H9 (cell line): Measurements from ENCODE around the gene MBD3L2. TPM values are rescaled to one million over a fixed set of nuclear protein-coding genes. Genes with fewer than 3 reads are reported as not detected.

Source experiments
- DNase-seq: peaks from one replicate; pipeline ENCODE4 v3.0.0-alpha.2; 2017
- H2AFZ ChIP-seq: one replicate; pipeline ENCODE4 v1.6.1; 2013; ENCODE audit warnings: mild to moderate bottlenecking, low read length, control low read depth, moderate library complexity
- H2AK5ac ChIP-seq: 2 replicates; pipeline ENCODE4 v1.6.1; 2013; ENCODE audit warnings: low read length, control low read depth, mixed read lengths; ENCODE audit not compliant: insufficient read length
- H2BK120ac ChIP-seq: one replicate; pipeline ENCODE4 v1.6.1; 2013; ENCODE audit warnings: low read depth, mild to moderate bottlenecking, low read length, control low read depth, inconsistent platforms; ENCODE audit not compliant: poor library complexity, severe bottlenecking
- H2BK12ac ChIP-seq: 2 replicates; pipeline ENCODE4 v1.6.1; 2013; ENCODE audit warnings: low read length, control low read depth, mixed read lengths, low read depth; ENCODE audit not compliant: insufficient read length
- H2BK15ac ChIP-seq: 2 replicates; pipeline ENCODE4 v1.6.1; 2013; ENCODE audit warnings: low read depth, low read length, control low read depth
- H2BK20ac ChIP-seq: one replicate; pipeline ENCODE4 v1.6.1; 2013; ENCODE audit warnings: low read depth, mild to moderate bottlenecking, low read length, control low read depth, inconsistent platforms; ENCODE audit not compliant: poor library complexity, severe bottlenecking
- H2BK5ac ChIP-seq: 2 replicates; pipeline ENCODE4 v1.6.1; 2013; ENCODE audit warnings: low read length, control low read depth, mixed read lengths; ENCODE audit not compliant: insufficient read length
- H3K14ac ChIP-seq: 2 replicates; pipeline ENCODE4 v1.6.1; 2013; ENCODE audit warnings: low read length, control low read depth; ENCODE audit not compliant: insufficient read depth
- H3K18ac ChIP-seq: 2 replicates; pipeline ENCODE4 v1.6.1; 2013; ENCODE audit warnings: low read depth, mild to moderate bottlenecking, mixed read lengths, low read length, control low read depth; ENCODE audit not compliant: insufficient read length
- H3K23ac ChIP-seq: 2 replicates; pipeline ENCODE4 v1.6.1; 2013; ENCODE audit warnings: low read length, control low read depth, mixed read lengths, low read depth; ENCODE audit not compliant: insufficient read length
- H3K23me2 ChIP-seq: 2 replicates; pipeline ENCODE4 v1.6.1; 2013; ENCODE audit warnings: low read depth, mild to moderate bottlenecking, mixed read lengths, low read length, control low read depth; ENCODE audit not compliant: insufficient read length, poor library complexity, severe bottlenecking
- H3K27ac ChIP-seq: 2 replicates; pipeline ENCODE4 v1.5.1; 2013; ENCODE audit warnings: low read length, control low read depth, mixed read lengths, low read depth; ENCODE audit not compliant: insufficient read length
- H3K27me3 ChIP-seq: 2 replicates; pipeline ENCODE4 v1.6.1; 2013; ENCODE audit warnings: low read length, control low read depth, inconsistent platforms; ENCODE audit not compliant: insufficient read depth
- H3K4ac ChIP-seq: 2 replicates; pipeline ENCODE4 v1.6.1; 2013; ENCODE audit warnings: low read depth, mild to moderate bottlenecking, control low read depth, inconsistent platforms, low read length, moderate library complexity
- H3K4me1 ChIP-seq: 2 replicates; pipeline ENCODE4 v1.6.1; 2013; ENCODE audit warnings: low read length, control low read depth, inconsistent platforms; ENCODE audit not compliant: insufficient read depth
- H3K4me2 ChIP-seq: 2 replicates; pipeline ENCODE4 v1.6.1; 2013; ENCODE audit warnings: low read length, control low read depth, mixed read lengths; ENCODE audit not compliant: insufficient read length, insufficient read depth
- H3K56ac ChIP-seq: 2 replicates; pipeline ENCODE4 v1.6.1; 2013; ENCODE audit warnings: low read depth, mild to moderate bottlenecking, mixed read lengths, low read length, control low read depth; ENCODE audit not compliant: insufficient read length
- H3K79me1 ChIP-seq: 2 replicates; pipeline ENCODE4 v1.6.1; 2013; ENCODE audit warnings: low read depth, mild to moderate bottlenecking, moderate library complexity, low read length, control low read depth, inconsistent platforms; ENCODE audit not compliant: insufficient read depth, poor library complexity, severe bottlenecking
- H3K79me2 ChIP-seq: 2 replicates; pipeline ENCODE4 v1.6.1; 2013; ENCODE audit warnings: low read length, control low read depth, inconsistent platforms; ENCODE audit not compliant: insufficient read depth
- H3K9ac ChIP-seq: 2 replicates; pipeline ENCODE4 v1.6.1; 2013; ENCODE audit warnings: low read length, control low read depth, mixed read lengths; ENCODE audit not compliant: insufficient read length; ENCODE audit errors: extremely low read depth
- H3K9me3 ChIP-seq: one replicate; pipeline ENCODE4 v1.6.1; 2013; ENCODE audit warnings: low read depth, low read length, inconsistent platforms; ENCODE audit not compliant: control insufficient read depth
- H3T11ph ChIP-seq: one replicate; pipeline ENCODE4 v1.6.1; 2013; ENCODE audit warnings: mild to moderate bottlenecking, low read length, control low read depth, inconsistent platforms
- H4K20me1 ChIP-seq: one replicate; pipeline ENCODE4 v1.6.1; 2013; ENCODE audit not compliant: control insufficient read depth, insufficient read length, insufficient read depth
- H4K5ac ChIP-seq: 2 replicates; pipeline ENCODE4 v1.6.1; 2013; ENCODE audit warnings: low read depth, mild to moderate bottlenecking, mixed read lengths, low read length, control low read depth; ENCODE audit not compliant: insufficient read length
- H4K8ac ChIP-seq: replicated peaks from 2 replicates; pipeline ENCODE4 v1.6.1; 2013; ENCODE audit warnings: low read length, control low read depth, mixed read lengths, low read depth; ENCODE audit not compliant: insufficient read length
- H4K91ac ChIP-seq: 2 replicates; pipeline ENCODE4 v1.6.1; 2013; ENCODE audit warnings: low read depth, mild to moderate bottlenecking, moderate library complexity, mixed read lengths, low read length, control low read depth; ENCODE audit not compliant: insufficient read length
- H3K27ac Mint-ChIP-seq, 3 experiments: 2 replicates in 2 of 3; 3 replicates in 1 of 3; pipeline ENCODE4 v1.8.0; 2020 to 2021; ENCODE audit warnings: mixed read lengths in 3 of 3, mild to moderate bottlenecking in 1 of 3, moderate library complexity in 1 of 3
- H3K27me3 Mint-ChIP-seq: 2 replicates; pipeline ENCODE4 v1.8.0; 2021; ENCODE audit warnings: low read depth, mild to moderate bottlenecking, moderate library complexity, mixed read lengths
- H3K36me3 Mint-ChIP-seq, 3 experiments: 2 replicates in 2 of 3; 3 replicates in 1 of 3; pipeline ENCODE4 v1.8.0; 2020 to 2021; ENCODE audit warnings: low read depth in 3 of 3, mixed read lengths in 3 of 3; ENCODE audit not compliant: insufficient read depth in 1 of 3
- H3K4me1 Mint-ChIP-seq, 2 experiments: 2 replicates each; pipeline ENCODE4 v1.8.0; 2020; ENCODE audit warnings: mixed read lengths in 2 of 2
- H3K4me3 Mint-ChIP-seq, 2 experiments: 2 replicates in 1 of 2; 3 replicates in 1 of 2; pipeline ENCODE4 v1.8.0; 2020 to 2021; ENCODE audit warnings: mild to moderate bottlenecking in 2 of 2, mixed read lengths in 2 of 2, moderate library complexity in 1 of 2
- H3K9me3 Mint-ChIP-seq, 2 experiments: 2 replicates in 1 of 2; 3 replicates in 1 of 2; pipeline ENCODE4 v1.8.0; 2020; ENCODE audit warnings: mild to moderate bottlenecking in 2 of 2, mixed read lengths in 2 of 2, moderate library complexity in 1 of 2
- WGBS: extraction: QIAGEN DNeasy Blood & Tissue Kit; methylation state at CpG from one replicate; pipeline ENCODE4 v1.1.7; 2013; ENCODE audit warnings: missing lambda C conversion rate, low lambda C conversion rate, mixed read lengths; ENCODE audit not compliant: insufficient read length; ENCODE audit errors: extremely low coverage; 5-methylcytosine and 5-hydroxymethylcytosine counted together
- total RNA-seq: library from RNA; stranded (reverse); gene quantifications from 2 replicates; pipeline ENCODE4 v1.2.1, GENCODE V29; 2021
- TF ChIP-seq, protein P1 (sequence below): fragments of 200-600 bp; sonication (generic); conservative IDR thresholded peaks from 3 replicates; pipeline ENCODE4 v1.8.0; 2021; ENCODE audit warnings: antibody characterized with exemption, mild to moderate bottlenecking

MBD3L2 gene
- total RNA-seq, 1 experiment from 2014 or later = not detected

- H3K4ac ChIP-seq = no peak overlapping the region
- WGBS = no CpG with 5 or more reads among the region's 2 CpGs
- H4K91ac ChIP-seq = no peak overlapping the region
- H4K8ac ChIP-seq = no peak overlapping the region
- Mint-ChIP-seq H3K36me3 (peaks cover 95 to 97% (median 96%) of the 10 kb centered on the region in 3 experiments), H3K27me3 (no peaks in the 10 kb centered on the region; the same call in 1 of the 2 replicates), H3K4me3 (no peak overlapping the region), H3K4me1 (no peaks in the 10 kb centered on the region), H3K9me3 (peaks cover 65 to 71% of the 10 kb centered on the region in 2 experiments), H3K27ac (no peak overlapping the region)
- no peak overlapping the region for H4K5ac ChIP-seq
- H2AK5ac ChIP-seq = no peak overlapping the region
- no peak for DNase-seq
- H3K27me3 ChIP-seq = no peaks in the 10 kb centered on the region
- H3K56ac ChIP-seq = no peak overlapping the region
- H3K27ac ChIP-seq = no peak overlapping the region
- H3K79me1 ChIP-seq = no peaks in the 10 kb centered on the region
- no peak overlapping the region for H3K18ac ChIP-seq
- no peak overlapping the region for H2BK120ac ChIP-seq
- H4K20me1 ChIP-seq = no peaks in the 10 kb centered on the region
- H3K14ac ChIP-seq = no peak overlapping the region
- no peak overlapping the region for H3K23ac ChIP-seq
- H3K9ac ChIP-seq = no peak overlapping the region
- no peak overlapping the region for H3K4me2 ChIP-seq
- H3K9me3 ChIP-seq = peaks cover 62% of the 10 kb centered on the region
- no peaks in the 10 kb centered on the region for H3K23me2 ChIP-seq
- H2AFZ ChIP-seq = no peak overlapping the region
- no peak overlapping the region for H2BK5ac ChIP-seq
- H2BK12ac ChIP-seq = no peak overlapping the region
- H3K4me1 ChIP-seq = no peaks in the 10 kb centered on the region
- no peaks in the 10 kb centered on the region for H3K79me2 ChIP-seq
- H2BK15ac ChIP-seq = no peak overlapping the region
- H2BK20ac ChIP-seq = no peak overlapping the region
- TF ChIP-seq, protein P1, sequence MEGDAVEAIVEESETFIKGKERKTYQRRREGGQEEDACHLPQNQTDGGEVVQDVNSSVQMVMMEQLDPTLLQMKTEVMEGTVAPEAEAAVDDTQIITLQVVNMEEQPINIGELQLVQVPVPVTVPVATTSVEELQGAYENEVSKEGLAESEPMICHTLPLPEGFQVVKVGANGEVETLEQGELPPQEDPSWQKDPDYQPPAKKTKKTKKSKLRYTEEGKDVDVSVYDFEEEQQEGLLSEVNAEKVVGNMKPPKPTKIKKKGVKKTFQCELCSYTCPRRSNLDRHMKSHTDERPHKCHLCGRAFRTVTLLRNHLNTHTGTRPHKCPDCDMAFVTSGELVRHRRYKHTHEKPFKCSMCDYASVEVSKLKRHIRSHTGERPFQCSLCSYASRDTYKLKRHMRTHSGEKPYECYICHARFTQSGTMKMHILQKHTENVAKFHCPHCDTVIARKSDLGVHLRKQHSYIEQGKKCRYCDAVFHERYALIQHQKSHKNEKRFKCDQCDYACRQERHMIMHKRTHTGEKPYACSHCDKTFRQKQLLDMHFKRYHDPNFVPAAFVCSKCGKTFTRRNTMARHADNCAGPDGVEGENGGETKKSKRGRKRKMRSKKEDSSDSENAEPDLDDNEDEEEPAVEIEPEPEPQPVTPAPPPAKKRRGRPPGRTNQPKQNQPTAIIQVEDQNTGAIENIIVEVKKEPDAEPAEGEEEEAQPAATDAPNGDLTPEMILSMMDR = no peak
- no peak overlapping the region for H3T11ph ChIP-seq
Observed at GRCh38 chr19:7078008-7078407, 28.9 kb downstream of the MBD3L2 start.
